ENCODE data around the gene CYP4F12.

DNA sequence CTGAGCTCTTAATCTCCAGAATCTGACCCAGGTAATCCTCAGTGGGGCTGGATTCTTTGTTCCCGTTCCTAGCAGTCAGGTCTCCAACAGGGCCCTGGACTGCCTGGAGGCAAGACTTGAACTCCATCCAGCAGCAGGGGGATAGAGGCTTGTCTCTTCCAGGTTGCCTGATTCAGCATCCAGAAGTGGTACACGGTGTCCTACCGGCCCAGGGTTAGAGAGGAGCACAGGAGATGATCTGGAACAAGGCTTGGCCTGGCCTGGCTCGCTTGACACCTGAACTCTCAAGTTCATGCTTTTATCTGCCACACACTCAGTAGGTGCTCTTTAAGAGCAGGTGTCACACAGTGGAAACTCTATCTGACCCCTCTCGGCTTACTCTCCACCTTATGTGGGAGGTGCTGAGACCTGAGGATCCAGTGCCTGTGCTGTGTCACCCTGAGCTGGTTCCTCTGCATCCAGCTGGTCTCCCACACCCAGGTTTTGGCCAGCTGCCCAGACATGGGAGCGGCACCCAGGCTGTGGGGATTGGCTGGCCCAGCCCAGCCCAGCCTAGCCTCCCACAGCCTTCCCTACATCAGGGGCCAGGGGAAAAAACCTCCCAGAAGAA lies 32.5 kb upstream of the CYP4F12 start, which contains the start of gene CYP4F3:
- TF ChIP-seq CTCF (IDR thresholded peaks at IDR 0.05; ENCODE audit: insufficient read depth, low read length), result no peak
- peak; percentile 72 for TF ChIP-seq POLR2AphosphoS5 (IDR thresholded peaks at IDR 0.05; ENCODE audit: low read depth)
- no peak for TF ChIP-seq GABPA (IDR thresholded peaks at IDR 0.05; ENCODE audit: low read depth)
- TF ChIP-seq, protein P1, sequence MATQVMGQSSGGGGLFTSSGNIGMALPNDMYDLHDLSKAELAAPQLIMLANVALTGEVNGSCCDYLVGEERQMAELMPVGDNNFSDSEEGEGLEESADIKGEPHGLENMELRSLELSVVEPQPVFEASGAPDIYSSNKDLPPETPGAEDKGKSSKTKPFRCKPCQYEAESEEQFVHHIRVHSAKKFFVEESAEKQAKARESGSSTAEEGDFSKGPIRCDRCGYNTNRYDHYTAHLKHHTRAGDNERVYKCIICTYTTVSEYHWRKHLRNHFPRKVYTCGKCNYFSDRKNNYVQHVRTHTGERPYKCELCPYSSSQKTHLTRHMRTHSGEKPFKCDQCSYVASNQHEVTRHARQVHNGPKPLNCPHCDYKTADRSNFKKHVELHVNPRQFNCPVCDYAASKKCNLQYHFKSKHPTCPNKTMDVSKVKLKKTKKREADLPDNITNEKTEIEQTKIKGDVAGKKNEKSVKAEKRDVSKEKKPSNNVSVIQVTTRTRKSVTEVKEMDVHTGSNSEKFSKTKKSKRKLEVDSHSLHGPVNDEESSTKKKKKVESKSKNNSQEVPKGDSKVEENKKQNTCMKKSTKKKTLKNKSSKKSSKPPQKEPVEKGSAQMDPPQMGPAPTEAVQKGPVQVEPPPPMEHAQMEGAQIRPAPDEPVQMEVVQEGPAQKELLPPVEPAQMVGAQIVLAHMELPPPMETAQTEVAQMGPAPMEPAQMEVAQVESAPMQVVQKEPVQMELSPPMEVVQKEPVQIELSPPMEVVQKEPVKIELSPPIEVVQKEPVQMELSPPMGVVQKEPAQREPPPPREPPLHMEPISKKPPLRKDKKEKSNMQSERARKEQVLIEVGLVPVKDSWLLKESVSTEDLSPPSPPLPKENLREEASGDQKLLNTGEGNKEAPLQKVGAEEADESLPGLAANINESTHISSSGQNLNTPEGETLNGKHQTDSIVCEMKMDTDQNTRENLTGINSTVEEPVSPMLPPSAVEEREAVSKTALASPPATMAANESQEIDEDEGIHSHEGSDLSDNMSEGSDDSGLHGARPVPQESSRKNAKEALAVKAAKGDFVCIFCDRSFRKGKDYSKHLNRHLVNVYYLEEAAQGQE (IDR thresholded peaks at IDR 0.05; ENCODE audit: insufficient replicate concordance, low read depth), result no peak
- TF ChIP-seq SPI1 (IDR thresholded peaks at IDR 0.05; ENCODE audit: borderline replicate concordance, low read depth), result no peak
